ENCODE results near the gene ASCC1.
"Not testable (repeated sequence)": the region's sequence is repeated elsewhere in the genome, so short reads cannot be mapped to it uniquely, and the experiment has no call there.

ASCC1 gene

DNA sequence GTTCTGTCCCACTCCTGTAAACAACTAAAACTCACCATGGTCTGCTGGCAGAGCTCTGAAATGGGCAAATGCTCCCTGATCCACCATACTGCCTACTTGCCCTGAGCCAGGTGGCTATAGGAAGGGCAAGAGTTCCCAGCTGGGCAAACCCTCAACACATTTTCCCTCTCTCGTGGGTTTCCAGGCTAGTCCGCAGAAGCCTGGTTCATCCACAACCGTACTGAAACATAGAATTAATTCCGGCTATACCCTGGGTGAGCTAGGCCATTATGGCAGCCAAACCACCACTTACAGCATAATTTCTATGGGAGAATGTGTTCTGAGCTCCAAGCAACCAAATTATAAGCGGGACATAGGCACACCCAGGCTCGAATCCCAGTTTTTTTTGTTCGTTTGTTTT is 37.5 kb upstream of the ASCC1 start:
- TF ChIP-seq, protein P1, sequence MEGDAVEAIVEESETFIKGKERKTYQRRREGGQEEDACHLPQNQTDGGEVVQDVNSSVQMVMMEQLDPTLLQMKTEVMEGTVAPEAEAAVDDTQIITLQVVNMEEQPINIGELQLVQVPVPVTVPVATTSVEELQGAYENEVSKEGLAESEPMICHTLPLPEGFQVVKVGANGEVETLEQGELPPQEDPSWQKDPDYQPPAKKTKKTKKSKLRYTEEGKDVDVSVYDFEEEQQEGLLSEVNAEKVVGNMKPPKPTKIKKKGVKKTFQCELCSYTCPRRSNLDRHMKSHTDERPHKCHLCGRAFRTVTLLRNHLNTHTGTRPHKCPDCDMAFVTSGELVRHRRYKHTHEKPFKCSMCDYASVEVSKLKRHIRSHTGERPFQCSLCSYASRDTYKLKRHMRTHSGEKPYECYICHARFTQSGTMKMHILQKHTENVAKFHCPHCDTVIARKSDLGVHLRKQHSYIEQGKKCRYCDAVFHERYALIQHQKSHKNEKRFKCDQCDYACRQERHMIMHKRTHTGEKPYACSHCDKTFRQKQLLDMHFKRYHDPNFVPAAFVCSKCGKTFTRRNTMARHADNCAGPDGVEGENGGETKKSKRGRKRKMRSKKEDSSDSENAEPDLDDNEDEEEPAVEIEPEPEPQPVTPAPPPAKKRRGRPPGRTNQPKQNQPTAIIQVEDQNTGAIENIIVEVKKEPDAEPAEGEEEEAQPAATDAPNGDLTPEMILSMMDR (IDR thresholded peaks at IDR 0.05), result no peak
- Histone ChIP-seq H3K36me3 (ENCODE audit: control insufficient read depth, insufficient read depth, low read length) (no peaks in the 10 kb centered on the region), H3K4me2 (ENCODE audit: low read length) (no peak overlapping the region), H3K9ac (no peak overlapping the region), H3K4me1 (peaks cover 25% of the 10 kb centered on the region), H3K9me3 (ENCODE audit: control insufficient read depth, low read length) (no peaks in the 10 kb centered on the region), H3K4me3 (ENCODE audit: low read depth, low read length) (no peak overlapping the region), H3K79me2 (no peaks in the 10 kb centered on the region), H2AFZ (no peak overlapping the region), H3K27me3 (ENCODE audit: control insufficient read depth, insufficient read depth, low read length) (no peaks in the 10 kb centered on the region), H3K27ac (peak overlapping the region; percentile 6)

DNA sequence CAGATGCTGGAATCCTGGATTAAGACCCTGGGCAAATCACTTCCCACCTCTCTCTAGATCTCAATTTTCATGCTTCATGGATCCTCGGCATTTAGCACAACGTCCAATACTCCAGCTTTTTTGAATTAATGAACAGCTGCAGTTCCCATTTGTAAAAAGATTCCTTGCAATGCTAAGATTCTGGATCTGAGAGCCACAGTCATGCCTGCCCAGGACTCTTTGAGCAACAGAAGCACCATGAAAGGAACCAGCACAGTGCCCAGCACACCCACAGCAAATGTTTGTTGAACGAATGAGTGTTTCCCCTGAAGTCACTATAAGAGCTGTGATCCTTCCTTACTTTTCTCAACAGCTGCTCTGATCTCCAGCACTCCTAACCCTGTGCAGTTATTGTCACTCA is 36.9 kb upstream of the ASCC1 start:
- Histone ChIP-seq H3K4me3 (ENCODE audit: low read depth, low read length) (no peak overlapping the region), H3K9me3 (ENCODE audit: control insufficient read depth, low read length) (no peaks in the 10 kb centered on the region), H3K79me2 (no peaks in the 10 kb centered on the region), H3K4me1 (peaks cover 30% of the 10 kb centered on the region), H3K9ac (no peak overlapping the region), H3K36me3 (ENCODE audit: control insufficient read depth, insufficient read depth, low read length) (no peaks in the 10 kb centered on the region), H3K27ac (peak overlapping the region; percentile 6), H2AFZ (no peak overlapping the region), H3K27me3 (ENCODE audit: control insufficient read depth, insufficient read depth, low read length) (no peaks in the 10 kb centered on the region), H3K4me2 (ENCODE audit: low read length) (no peak overlapping the region)
- TF ChIP-seq, protein P1 (IDR thresholded peaks at IDR 0.05), result no peak

DNA sequence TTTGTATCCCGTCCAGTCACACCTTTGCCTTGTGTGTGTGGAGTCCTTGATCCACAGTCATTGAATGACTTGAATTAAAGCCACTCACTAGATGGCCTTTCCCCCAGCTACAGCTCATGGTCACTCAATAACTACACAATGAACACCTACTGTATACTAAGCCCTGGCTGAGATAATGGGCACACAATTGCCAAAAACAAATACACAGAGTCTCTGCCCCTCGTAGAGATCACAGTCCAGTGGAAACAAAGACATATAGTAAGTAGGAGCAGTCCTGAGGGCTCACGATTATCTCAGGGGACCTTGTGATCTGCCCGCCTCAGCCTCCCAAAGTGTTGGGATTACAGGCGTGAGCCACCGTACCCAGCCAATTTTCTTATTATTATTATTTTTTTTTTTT is 35.6 kb upstream of the ASCC1 start:
- Histone ChIP-seq H3K27me3 (ENCODE audit: control insufficient read depth, insufficient read depth, low read length) (no peaks in the 10 kb centered on the region), H3K4me1 (peaks cover 34% of the 10 kb centered on the region), H3K27ac (no peak overlapping the region), H3K9ac (no peak overlapping the region), H3K4me3 (ENCODE audit: low read depth, low read length) (no peak overlapping the region), H3K79me2 (no peaks in the 10 kb centered on the region), H3K4me2 (ENCODE audit: low read length) (no peak overlapping the region), H3K9me3 (ENCODE audit: control insufficient read depth, low read length) (no peaks in the 10 kb centered on the region), H3K36me3 (ENCODE audit: control insufficient read depth, insufficient read depth, low read length) (no peaks in the 10 kb centered on the region), H2AFZ (no peak overlapping the region)
- TF ChIP-seq, protein P1 (IDR thresholded peaks at IDR 0.05), result no peak

DNA sequence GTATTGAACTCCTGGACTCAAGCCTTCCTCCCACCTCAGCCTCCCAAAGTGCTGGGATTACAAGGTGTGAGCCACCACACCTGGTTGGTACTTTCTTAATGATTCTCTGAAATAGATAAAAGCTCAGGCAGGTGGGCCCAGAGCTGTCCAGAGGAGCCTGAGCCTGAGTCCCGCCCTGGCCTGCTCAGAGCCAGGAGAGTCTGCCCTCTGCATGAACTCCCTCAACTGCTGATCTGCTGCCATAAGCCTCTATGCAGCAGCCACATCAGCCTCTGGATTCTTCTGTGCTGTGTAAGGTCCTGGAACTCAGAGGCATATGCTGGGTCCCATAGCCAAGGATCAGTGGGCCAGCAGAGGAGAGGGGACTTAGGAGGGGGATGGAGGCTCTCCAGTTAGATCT is 34.6 kb upstream of the ASCC1 start:
- no peaks in the 10 kb centered on the region for H3K9me3 ChIP-seq (ENCODE audit: control insufficient read depth, low read length)
- H3K4me3 ChIP-seq (ENCODE audit: low read depth, low read length), result no peak overlapping the region
- H2AFZ ChIP-seq, result no peak overlapping the region
- H3K4me1 ChIP-seq, result peaks cover 39% of the 10 kb centered on the region
- TF ChIP-seq, protein P1 (IDR thresholded peaks at IDR 0.05), result no peak
- H3K27ac ChIP-seq, result peak overlapping the region; percentile 29
- no peaks in the 10 kb centered on the region for H3K79me2 ChIP-seq
- no peak overlapping the region for H3K4me2 ChIP-seq (ENCODE audit: low read length)
- no peaks in the 10 kb centered on the region for H3K36me3 ChIP-seq (ENCODE audit: control insufficient read depth, insufficient read depth, low read length)
- H3K27me3 ChIP-seq (ENCODE audit: control insufficient read depth, insufficient read depth, low read length), result no peaks in the 10 kb centered on the region
- H3K9ac ChIP-seq, result no peak overlapping the region

DNA sequence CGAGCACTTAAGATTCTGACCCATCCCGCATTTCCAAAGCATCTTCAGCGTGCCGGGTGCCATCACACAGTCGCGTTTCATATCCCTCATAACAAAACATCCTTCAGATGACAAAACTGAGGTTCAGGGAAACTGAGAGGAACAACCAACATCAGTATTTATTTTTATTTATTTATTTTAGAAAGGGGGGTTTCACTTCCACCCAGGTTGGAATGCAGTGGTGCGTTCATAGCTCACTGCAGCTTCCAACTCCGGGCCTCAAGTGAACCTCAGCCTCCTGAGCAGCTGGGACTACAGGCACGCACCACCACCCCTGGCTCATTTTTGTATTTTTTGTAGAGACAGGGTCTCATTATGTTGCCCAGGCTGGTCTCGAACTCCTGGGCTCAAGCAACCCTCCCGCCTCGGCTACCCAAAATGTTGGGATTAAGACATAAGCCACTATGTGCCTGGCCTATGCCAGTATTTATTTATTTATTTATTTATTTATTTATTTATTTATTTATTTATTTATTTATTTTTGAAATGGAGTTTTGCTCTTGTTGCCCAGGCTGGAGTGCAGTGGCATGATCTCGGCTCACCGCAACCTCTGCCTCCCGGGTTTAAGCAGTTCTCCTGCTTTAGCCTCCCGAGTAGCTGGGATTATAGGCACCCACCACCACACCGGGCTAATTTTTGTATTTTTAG is 33.2 kb upstream of the ASCC1 start:
- H3K4me2 ChIP-seq (ENCODE audit: low read length), result peak overlapping the region; percentile 60
- H3K9me3 ChIP-seq (ENCODE audit: control insufficient read depth, low read length); H3K36me3 ChIP-seq (ENCODE audit: control insufficient read depth, insufficient read depth, low read length); H3K79me2 ChIP-seq; H3K4me3 ChIP-seq (ENCODE audit: low read depth, low read length); H3K9ac ChIP-seq; H3K27me3 ChIP-seq (ENCODE audit: control insufficient read depth, insufficient read depth, low read length): not testable (repeated sequence)
- peaks cover 32% of the 10 kb centered on the region for H3K4me1 ChIP-seq
- H2AFZ ChIP-seq, result peak overlapping the region; percentile 84
- H3K27ac ChIP-seq, result peak overlapping the region; percentile 93

All from parathyroid adenoma (tissue), 2 donors.